HG03175 (cell line): Measurements from ENCODE around the gene SLC6A6.
A peak's percentile ranks its signal among the peaks of the same experiment; 100 is the strongest.

Source experiments
- ATAC-seq: cut with Tn5 transposase; IDR thresholded peaks from one replicate; pipeline ENCODE4 v1.9.1; 2021; ENCODE audit warnings: mild to moderate bottlenecking, moderate library complexity; ENCODE audit not compliant: unreplicated experiment

SLC6A6 gene

GRCh38 chr3:14371573-14372474, 30.6 kb upstream of the SLC6A6 start:
- peak; percentile 53 for ATAC-seq

DNA sequence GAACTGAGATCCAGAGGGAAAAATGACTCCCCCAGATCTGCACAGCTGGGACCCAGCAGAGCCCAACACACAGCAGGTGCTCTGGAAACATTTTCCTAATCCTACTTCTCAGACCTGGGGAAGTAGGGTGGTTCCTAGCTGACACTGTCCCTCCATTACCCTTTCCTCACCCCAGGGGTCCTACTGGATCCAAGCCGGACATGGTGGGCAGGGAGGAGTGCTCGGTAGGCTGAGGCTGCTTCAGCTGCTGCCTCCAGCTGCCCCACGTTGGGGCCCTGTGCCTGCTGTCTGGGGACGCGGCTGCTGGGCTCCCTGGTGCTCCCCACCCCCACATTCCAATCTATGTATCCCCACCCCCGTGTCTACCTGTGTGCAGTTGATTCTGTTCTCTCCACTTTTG, 29.8 kb upstream of the SLC6A6 start:
- ATAC-seq: no peak

- no peak for ATAC-seq
Measured at GRCh38 chr3:14373753-14374376, 28.5 kb upstream of the SLC6A6 start.

- no peak for ATAC-seq
Measured at GRCh38 chr3:14374444-14374883, 27.9 kb upstream of the SLC6A6 start.

DNA sequence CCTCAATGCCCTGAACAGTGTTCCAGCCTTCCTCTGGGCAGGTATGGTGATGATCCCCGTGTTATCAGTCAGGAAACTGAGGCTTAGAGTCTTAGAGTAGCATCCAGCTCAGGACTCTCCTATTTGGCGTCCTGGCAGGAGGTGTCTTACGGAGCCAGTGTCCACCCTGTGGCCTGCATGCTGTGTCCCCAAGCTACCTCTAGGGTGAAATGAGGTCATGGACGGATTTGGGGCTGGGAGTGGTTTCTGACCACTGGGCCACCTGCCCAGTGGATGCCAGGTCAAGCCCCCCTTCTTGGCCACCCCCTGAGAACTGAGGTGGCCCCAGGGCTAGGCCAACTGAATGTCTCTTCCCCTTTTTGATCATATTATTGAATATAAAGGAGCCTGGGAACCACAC, 27.2 kb upstream of the SLC6A6 start:
- ATAC-seq: no peak

DNA sequence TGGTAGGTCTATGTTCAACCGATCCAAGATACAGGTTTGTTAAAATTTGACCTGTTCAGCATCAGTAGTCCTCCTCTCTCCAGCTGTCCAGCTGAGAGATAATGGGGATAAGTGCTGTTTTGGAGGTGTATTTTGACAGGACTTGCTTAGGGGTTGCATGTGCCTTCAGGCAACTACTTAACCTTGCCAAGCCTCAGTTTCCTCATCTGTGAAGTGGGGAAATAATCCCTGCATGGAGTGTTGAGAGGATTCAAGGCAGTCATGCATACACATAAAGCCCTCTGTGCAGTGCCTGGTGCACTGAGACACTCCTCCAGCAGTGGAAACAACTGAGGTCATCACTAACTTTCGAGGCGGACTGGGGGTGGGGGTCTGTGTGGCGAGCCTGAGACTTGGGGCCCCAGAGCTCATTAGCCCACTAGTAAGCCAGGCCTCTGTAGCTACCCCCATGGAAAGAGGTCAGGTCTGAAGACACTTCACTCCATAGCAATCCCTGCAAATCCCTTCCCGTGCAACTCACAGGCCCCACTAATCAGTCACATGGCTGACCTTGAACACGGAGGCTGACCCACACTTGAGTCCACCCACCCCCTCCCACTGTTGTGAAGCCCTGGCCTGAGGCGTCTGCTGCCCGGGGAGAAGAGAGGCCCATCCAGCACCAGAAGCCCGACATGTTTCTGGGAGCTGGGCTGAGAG, 25.9 kb upstream of the SLC6A6 start:
- no peak for ATAC-seq

DNA sequence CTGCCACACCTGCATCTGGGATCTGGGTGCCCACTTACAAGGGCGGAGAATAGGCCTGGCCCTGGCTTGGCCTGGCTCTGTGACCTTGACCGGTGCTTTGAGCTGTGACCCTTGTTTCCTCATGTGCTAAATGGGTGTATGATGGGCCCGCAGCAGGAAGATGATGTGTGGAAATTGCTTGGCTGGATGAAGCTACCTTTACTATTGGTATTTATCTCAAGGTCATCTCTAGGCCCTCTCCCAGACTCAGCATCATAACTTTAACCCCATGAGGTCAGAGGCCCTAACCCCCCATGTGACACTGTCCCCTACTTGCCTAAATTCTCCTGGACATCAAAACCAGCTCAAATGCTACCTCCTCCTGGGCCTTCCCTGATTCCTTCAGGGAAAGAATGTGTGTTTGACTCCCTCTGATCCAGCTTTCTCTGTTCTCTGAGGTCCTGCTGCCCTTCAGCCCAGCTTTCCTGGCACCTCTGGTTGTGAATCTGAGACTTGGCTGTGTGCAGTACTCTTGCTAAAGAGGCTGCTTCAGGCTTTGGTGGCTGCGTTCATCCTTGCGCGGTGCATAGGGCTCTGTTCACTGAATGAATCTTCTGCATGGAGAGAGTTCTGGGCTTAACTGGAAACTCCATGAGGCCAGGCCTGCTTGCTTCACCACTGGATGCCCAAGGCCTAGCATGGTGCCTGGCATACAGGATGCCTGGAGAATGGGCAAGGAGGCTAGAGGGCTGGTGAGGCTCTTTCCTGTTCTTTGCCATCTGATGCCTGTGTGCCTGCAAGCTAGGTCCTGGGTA, 25.2 kb upstream of the SLC6A6 start:
- no peak for ATAC-seq

- peak; percentile 81 for ATAC-seq
Measured at GRCh38 chr3:14377838-14378169, 24.6 kb upstream of the SLC6A6 start.

GRCh38 chr3:14378415-14378814, 24.0 kb upstream of the SLC6A6 start:
- no peak for ATAC-seq

DNA sequence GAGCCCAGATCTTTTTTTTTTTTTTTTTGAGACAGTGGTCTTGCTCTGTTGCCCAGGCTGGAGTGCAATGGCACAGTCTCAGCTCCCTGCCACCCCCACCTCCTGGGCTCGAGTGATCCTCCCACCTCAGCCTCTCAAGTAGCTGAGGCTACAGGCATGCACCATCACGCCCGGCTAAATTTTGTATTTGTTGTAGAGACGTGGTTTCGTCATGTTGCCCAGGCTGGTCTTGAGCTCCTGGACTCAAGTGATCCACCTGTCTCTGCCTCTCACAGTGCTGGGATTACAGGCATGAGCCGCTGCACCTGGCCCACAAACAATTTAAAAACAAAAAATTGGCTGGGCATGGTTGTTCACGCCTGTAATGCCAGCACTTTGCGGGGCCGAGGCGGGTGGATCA, 22.6 kb upstream of the SLC6A6 start:
- ATAC-seq: no peak

DNA sequence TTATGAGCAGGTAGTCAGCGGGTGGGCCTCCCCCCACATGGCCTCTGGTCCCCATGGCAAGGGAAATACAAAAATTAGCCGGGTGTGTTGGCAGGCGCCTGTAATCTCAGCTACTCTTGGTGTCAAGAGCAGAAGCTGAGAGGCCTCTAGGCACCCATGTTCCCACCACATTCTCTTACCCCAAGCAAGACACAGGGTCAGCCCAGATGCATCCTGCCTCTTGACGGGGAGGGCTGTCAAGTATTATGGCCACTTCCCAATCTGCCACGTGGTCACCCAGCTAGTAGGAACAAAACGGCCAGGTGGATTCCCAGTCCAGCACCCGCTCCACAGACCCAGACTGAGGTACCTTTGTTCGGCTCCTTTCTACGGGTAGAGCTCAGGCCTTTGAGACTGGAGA, 16.2 kb upstream of the SLC6A6 start:
- no peak for ATAC-seq

- ATAC-seq: no peak
Measured at GRCh38 chr3:14388201-14388600, 14.2 kb upstream of the SLC6A6 start.

DNA sequence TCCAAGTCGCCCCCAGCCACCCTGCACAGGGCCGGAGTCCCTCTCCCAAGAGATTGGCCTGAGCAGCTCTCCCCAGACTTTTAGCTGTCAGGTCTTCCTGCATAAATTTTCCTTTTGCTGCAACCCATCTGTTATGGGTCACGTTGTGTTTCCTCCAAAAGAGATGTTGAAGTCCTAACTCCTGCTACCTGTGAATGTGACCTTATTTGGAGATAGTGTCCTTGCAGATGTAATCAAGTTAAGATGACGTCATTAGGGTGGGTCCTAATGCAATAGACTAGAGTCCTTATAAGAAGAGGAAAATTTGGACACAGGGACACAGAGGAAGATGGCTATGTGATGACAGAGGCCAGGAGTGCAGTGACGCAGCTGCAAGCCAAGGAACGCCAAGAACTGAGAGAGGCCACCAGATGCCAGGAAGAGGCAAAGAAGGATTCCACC, 13.2 kb upstream of the SLC6A6 start:
- no peak for ATAC-seq

GRCh38 chr3:14389716-14390115, 12.7 kb upstream of the SLC6A6 start:
- no peak for ATAC-seq

DNA sequence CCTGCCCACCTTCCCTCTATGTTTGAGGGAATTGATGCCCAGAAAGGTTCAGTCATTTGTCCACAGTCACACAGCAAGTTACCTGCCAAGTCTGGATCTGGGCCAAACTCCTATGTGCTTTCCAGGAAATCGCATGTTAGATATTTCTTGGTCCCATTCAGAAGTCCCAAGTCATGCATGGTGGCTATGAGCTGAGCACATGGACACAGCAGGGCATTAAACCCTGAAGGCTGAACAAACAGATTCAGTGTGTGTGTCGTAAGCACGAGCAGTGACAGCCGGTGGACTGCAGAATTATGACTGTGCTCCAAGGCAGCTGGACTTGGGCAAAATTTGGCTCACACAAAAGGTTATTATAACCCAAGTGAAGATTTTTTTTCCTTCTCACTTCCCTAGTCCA, 11.4 kb upstream of the SLC6A6 start:
- ATAC-seq: no peak

GRCh38 chr3:14392231-14392630, 10.2 kb upstream of the SLC6A6 start:
- ATAC-seq: no peak

DNA sequence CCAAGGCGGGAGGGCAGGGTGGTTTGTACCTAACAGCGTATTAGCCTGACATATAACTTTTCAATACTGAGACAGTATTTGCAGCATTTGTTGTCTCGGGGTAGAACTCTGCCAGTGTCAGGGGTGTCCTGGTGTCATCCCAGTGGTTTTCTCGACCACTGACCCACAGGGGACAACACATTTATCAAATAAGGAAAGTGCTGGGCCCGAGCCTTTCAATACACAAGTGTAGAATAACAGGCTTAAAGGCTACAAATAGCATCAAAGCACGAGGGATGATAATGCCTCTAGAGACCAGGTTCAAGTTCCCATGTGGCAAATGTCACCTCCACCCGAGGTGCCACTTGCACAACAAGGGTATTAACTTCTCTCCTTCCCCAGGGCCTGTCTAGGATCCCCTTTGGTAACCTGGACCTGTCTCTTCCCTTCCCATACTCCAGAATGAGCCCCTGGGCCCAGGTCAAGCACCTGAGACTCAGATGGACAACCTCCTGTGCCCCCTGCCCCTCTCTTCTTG, 9.5 kb upstream of the SLC6A6 start:
- no peak for ATAC-seq

DNA sequence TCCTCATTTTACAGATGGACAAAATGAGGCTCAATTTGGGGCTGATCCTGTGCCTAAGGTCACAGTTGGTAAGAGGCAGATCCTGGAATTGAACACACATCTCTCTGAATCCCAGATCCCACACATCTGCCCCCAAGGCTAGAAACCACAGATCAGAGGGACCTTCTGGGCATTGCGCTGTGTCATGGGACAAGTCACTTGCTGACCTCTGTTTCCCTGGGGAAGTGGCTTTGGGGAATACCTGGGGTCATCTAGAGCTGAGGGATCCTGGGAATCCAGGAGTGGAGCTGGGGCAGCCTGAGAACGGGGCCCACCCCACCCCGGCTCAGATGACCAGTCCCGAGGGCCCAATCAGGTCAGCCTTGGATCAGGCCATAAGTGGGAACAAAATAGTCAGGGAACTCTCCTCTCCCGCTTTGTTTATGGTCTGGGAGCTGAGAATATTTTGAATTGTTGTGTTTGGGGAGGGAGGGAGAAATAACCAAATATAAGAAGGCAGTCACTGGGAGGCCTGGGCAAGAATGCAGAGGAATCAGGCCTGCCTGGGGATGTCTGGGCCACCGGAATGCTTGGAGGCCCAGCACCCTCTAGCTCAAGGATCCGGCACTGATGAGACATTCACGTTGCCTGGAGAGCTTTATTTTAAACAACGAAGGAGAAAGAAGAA, 8.8 kb upstream of the SLC6A6 start:
- ATAC-seq: no peak

DNA sequence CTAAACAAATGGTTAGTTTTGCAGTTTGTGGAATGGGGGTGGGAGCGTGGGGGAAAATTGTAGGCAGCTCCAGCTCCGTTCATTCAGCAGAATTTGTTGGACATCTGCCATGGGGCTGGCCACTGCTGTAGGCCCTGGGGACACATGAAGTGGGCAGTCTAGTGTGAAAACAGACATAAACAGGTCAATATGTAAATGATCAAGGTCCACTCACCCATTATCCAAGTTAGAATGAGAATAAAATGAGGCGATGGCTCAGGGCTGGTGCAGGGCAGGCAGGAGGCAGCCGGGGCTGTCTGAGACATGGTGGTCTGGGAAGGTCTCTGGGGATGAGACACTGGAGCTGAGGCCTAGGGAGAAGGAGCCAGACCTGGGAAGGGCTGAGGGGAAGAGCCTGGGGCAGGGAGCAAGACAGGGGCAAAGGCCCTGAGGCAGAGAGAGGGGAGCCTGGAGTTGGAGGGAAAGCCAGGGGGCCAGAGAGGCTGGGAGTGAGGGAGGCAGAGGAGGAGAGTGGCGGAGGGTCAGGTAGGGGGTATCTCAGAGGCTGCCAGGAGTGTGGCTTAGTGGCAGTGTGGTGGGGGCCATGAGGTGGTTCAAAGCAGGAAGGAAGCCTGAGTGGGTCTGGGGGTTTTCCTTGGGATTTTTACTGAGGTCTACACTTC, 6.2 kb upstream of the SLC6A6 start:
- ATAC-seq: no peak

GRCh38 chr3:14397046-14397445, 5.4 kb upstream of the SLC6A6 start:
- no peak for ATAC-seq
